Measurements from ENCODE around the gene PLPPR3.

PLPPR3 gene

GRCh38 chr19:772063-772462 lies 49.7 kb downstream of the PLPPR3 start:
- TF ChIP-seq, protein P1, sequence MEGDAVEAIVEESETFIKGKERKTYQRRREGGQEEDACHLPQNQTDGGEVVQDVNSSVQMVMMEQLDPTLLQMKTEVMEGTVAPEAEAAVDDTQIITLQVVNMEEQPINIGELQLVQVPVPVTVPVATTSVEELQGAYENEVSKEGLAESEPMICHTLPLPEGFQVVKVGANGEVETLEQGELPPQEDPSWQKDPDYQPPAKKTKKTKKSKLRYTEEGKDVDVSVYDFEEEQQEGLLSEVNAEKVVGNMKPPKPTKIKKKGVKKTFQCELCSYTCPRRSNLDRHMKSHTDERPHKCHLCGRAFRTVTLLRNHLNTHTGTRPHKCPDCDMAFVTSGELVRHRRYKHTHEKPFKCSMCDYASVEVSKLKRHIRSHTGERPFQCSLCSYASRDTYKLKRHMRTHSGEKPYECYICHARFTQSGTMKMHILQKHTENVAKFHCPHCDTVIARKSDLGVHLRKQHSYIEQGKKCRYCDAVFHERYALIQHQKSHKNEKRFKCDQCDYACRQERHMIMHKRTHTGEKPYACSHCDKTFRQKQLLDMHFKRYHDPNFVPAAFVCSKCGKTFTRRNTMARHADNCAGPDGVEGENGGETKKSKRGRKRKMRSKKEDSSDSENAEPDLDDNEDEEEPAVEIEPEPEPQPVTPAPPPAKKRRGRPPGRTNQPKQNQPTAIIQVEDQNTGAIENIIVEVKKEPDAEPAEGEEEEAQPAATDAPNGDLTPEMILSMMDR (IDR thresholded peaks at IDR 0.05; ENCODE audit: borderline replicate concordance, insufficient read depth, low read depth, low read length), result no peak
- no peak overlapping the region for H3K4me3 ChIP-seq (ENCODE audit: low read depth, low read length)

DNA sequence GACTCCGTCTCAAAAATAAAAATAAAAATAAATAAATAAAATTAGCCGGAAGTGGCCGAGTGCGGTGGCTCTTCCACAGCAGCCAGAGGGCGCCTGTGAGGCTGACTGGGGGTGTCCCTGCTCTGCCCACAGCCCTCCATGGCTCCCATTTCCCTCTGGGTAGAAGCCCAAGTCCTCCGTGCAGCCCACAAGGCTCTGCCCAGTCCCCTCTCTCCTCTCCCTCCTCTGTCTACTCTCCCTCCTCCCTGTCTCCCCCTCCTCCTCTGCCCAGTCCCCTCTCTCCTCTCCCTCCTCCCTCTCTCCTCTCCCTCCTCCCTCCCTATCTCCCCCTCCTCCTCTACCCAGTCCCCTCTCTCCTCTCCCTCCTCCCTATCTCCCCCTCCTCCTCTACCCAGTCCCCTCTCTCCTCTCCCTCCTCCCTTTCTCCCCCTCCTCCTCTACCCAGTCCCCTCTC lies 50.4 kb downstream of the PLPPR3 start:
- TF ChIP-seq, protein P1 (IDR thresholded peaks at IDR 0.05; ENCODE audit: borderline replicate concordance, insufficient read depth, low read depth, low read length), result peak; percentile 62

DNA sequence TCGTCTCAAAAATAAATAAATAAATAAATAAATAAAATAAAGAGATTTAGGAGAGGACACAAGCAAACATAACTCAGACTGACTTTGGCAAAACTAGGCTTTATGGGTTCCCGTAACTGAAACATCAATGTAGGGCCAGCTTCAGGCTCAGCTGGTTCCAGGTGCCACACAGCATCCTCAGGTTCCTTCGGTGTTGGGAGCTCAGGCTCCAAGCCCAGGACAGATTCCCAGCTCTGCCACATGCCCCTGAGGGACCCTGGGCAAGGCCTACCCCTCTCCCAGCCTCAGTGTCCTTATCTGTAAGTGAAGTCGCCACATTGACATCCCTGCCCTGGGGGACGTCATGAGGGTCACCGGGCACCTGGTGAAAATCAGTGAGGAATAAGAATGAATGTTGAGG lies 52.1 kb downstream of the PLPPR3 start:
- no peak overlapping the region for H3K4me3 ChIP-seq (ENCODE audit: low read depth, low read length)
- TF ChIP-seq, protein P1 (IDR thresholded peaks at IDR 0.05; ENCODE audit: borderline replicate concordance, insufficient read depth, low read depth, low read length), result no peak

More for the DNA sequence above, 50.4 kb downstream of the PLPPR3 start:
- H3K4me3 ChIP-seq (ENCODE audit: low read depth, low read length), result no peak overlapping the region

- H3K4me3 ChIP-seq (ENCODE audit: low read depth, low read length), result no peak overlapping the region
- TF ChIP-seq, protein P1 (IDR thresholded peaks at IDR 0.05; ENCODE audit: borderline replicate concordance, insufficient read depth, low read depth, low read length), result no peak
Observed at GRCh38 chr19:768424-768823, 53.3 kb downstream of the PLPPR3 start.

- no peak overlapping the region for H3K4me3 ChIP-seq (ENCODE audit: low read depth, low read length)
- TF ChIP-seq, protein P1 (IDR thresholded peaks at IDR 0.05; ENCODE audit: borderline replicate concordance, insufficient read depth, low read depth, low read length), result no peak
Observed at GRCh38 chr19:765179-765738, 56.5 kb downstream of the PLPPR3 start.

DNA sequence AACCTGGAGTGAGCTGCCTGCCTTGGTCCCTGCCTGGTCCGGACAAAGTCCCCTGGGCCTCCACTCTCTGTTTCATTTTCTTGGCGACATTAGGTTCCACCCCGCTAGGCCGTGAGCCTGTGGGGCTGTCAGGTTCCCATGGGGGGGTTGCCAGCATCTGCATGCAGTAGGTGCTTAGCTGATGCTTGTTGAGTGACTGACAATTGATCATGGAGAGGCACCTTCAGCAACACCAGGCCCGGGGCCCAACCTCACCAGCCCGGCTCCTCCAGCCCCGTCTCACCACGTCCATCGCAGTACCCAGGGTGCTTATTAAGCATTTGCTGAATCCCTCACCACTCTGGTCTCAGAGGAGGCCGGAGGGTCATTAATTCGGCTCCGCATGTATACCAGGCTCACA lies 57.5 kb downstream of the PLPPR3 start:
- H3K4me3 ChIP-seq (ENCODE audit: low read depth, low read length), result no peak overlapping the region
- TF ChIP-seq, protein P1 (IDR thresholded peaks at IDR 0.05; ENCODE audit: borderline replicate concordance, insufficient read depth, low read depth, low read length), result no peak

DNA sequence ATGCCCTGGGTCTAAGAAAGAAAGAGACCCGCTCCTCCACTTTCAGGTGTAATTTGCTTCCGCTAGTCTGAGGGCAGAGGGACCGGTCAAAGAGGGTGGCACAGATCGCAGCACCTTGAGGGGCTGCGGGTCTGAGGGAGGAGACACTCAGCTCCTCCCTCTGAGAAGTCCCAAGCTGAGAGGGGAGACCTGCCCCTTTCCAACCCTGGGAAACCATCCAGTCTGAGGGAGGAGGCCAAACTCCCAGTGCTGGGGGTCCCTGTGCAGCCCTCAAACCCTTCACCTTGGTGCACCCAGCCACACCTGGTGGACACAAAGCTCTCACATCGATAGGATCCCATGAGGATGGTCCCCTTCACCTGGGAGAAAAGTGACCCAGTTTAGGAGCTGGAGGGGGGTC lies 57.9 kb downstream of the PLPPR3 start:
- no peak overlapping the region for H3K4me3 ChIP-seq (ENCODE audit: low read depth, low read length)
- TF ChIP-seq, protein P1 (IDR thresholded peaks at IDR 0.05; ENCODE audit: borderline replicate concordance, insufficient read depth, low read depth, low read length), result no peak

Data from GM12875 (cell line).